Endodermal cell (in vitro differentiated cells): Measurements from ENCODE around the gene ZHX3. TPM values are rescaled to one million over a fixed set of nuclear protein-coding genes. Genes with fewer than 3 reads are reported as not detected.

Source experiments
- DNase-seq: peaks from one replicate; pipeline ENCODE4 v3.0.0-alpha.2; 2017
- H3K27ac ChIP-seq: 2 replicates; pipeline ENCODE4 v1.5.1; 2013; ENCODE audit warnings: mild to moderate bottlenecking, low read depth, low read length, moderate library complexity
- H3K27me3 ChIP-seq: 2 replicates; pipeline ENCODE4 v1.6.1; 2013; ENCODE audit warnings: mild to moderate bottlenecking, low read length, moderate library complexity; ENCODE audit not compliant: insufficient read depth, control insufficient read depth, poor library complexity, severe bottlenecking
- H3K36me3 ChIP-seq: 2 replicates; pipeline ENCODE4 v1.7.0; 2013; ENCODE audit warnings: mild to moderate bottlenecking, low read length, moderate library complexity; ENCODE audit not compliant: control insufficient read depth, insufficient read depth
- H3K4me1 ChIP-seq: one replicate; pipeline ENCODE4 v1.7.0; 2013; ENCODE audit warnings: low read length; ENCODE audit not compliant: control insufficient read depth, insufficient read depth
- H3K4me3 ChIP-seq: 2 replicates; pipeline ENCODE4 v1.5.1; 2013; ENCODE audit warnings: mild to moderate bottlenecking, low read length, moderate library complexity
- H3K9ac ChIP-seq: 2 replicates; pipeline ENCODE4 v1.6.1; 2013; ENCODE audit warnings: mild to moderate bottlenecking, low read length, moderate library complexity; ENCODE audit not compliant: poor library complexity, severe bottlenecking; ENCODE audit errors: extremely low read depth
- H3K9me3 ChIP-seq: 2 replicates; pipeline ENCODE4 v1.6.1; 2013; ENCODE audit warnings: mild to moderate bottlenecking, low read length, moderate library complexity; ENCODE audit not compliant: control insufficient read depth
- H3K27ac Mint-ChIP-seq: 2 replicates; pipeline ENCODE4 v1.8.0; 2020; ENCODE audit warnings: mixed read lengths
- H3K27me3 Mint-ChIP-seq: 2 replicates; pipeline ENCODE4 v1.8.0; 2021; ENCODE audit warnings: mild to moderate bottlenecking, mixed read lengths; ENCODE audit not compliant: insufficient read depth
- H3K36me3 Mint-ChIP-seq: 2 replicates; pipeline ENCODE4 v1.8.0; 2020; ENCODE audit warnings: low read depth, mixed read lengths
- H3K4me1 Mint-ChIP-seq: 2 replicates; pipeline ENCODE4 v1.8.0; 2020; ENCODE audit warnings: mixed read lengths
- H3K4me3 Mint-ChIP-seq: 2 replicates; pipeline ENCODE4 v1.8.0; 2020; ENCODE audit warnings: mild to moderate bottlenecking, moderate library complexity, mixed read lengths
- H3K9me3 Mint-ChIP-seq: 2 replicates; pipeline ENCODE4 v1.8.0; 2020; ENCODE audit warnings: mild to moderate bottlenecking, mixed read lengths
- WGBS, 2 experiments: methylation state at CpG; one replicate each; pipeline versions ENCODE4 v1.1.5 to v1.1.7; 2013; ENCODE audit warnings: missing lambda C conversion rate in 2 of 2, mixed read lengths in 1 of 2; ENCODE audit not compliant: insufficient coverage in 1 of 2, insufficient read length in 1 of 2; 5-methylcytosine and 5-hydroxymethylcytosine counted together
- total RNA-seq, 2 donors: library from RNA; stranded (reverse); fragmentation: NEBNext Ultra II Directional in 1 of 2; extraction: Animal tissue kit (Norgen Biotek cat#: 25700) in 1 of 2; gene quantifications; 2 replicates in 1 of 2; 3 replicates in 1 of 2; pipeline ENCODE4 v1.2.1, GENCODE V29; 2021
- TF ChIP-seq, protein P1 (sequence below): fragments of 200-600 bp; sonication (generic); conservative IDR thresholded peaks from 2 replicates; pipeline ENCODE4 v1.5.0; 2021; ENCODE audit warnings: antibody characterized with exemption, mild to moderate bottlenecking

Gene ZHX3
- total RNA-seq, 2 donors from 2014 or later: 5.4 to 5.5 TPM

DNA sequence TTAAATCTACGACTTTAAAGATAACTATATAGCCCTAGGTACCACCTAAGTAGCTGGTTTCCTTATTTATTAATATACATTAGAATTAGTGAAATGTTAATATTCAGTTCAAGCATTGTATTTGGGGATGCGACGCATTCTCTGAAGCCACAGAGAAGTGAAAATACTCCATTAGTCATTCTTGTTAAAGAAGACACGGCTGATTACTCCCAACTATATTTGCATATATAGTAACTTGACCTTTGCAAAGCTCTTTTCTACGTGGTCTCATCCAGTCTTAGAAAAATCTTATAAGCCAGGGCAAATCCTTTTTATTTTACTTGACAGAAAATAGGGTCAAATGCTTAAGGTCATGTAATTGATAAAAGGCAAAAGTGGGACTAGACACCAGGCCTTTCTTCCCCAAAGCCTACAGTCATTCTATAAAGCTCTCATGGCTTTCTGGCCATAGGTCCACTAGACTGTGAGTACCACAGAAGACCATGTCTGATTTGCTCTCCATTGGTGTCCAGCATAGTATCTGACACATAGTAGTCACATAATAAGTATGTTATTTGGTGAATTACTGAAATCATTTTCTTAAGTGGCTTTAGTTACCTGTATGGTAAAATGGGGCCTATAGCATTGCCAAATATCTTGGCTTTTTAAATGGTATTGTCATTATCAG, 11.3 kb downstream of the ZHX3 start:
- DNase-seq: no peak
- no peaks in the 10 kb centered on the region for H3K9me3 Mint-ChIP-seq
- TF ChIP-seq, protein P1, sequence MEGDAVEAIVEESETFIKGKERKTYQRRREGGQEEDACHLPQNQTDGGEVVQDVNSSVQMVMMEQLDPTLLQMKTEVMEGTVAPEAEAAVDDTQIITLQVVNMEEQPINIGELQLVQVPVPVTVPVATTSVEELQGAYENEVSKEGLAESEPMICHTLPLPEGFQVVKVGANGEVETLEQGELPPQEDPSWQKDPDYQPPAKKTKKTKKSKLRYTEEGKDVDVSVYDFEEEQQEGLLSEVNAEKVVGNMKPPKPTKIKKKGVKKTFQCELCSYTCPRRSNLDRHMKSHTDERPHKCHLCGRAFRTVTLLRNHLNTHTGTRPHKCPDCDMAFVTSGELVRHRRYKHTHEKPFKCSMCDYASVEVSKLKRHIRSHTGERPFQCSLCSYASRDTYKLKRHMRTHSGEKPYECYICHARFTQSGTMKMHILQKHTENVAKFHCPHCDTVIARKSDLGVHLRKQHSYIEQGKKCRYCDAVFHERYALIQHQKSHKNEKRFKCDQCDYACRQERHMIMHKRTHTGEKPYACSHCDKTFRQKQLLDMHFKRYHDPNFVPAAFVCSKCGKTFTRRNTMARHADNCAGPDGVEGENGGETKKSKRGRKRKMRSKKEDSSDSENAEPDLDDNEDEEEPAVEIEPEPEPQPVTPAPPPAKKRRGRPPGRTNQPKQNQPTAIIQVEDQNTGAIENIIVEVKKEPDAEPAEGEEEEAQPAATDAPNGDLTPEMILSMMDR: no peak
- Histone ChIP-seq H3K9ac (no peak overlapping the region), H3K27ac (no peak overlapping the region), H3K4me3 (no peak overlapping the region), H3K9me3 (no peaks in the 10 kb centered on the region), H3K27me3 (no peaks in the 10 kb centered on the region), H3K4me1 (no peaks in the 10 kb centered on the region), H3K36me3 (no peaks in the 10 kb centered on the region)
- H3K27ac Mint-ChIP-seq: no peak overlapping the region
- no peaks in the 10 kb centered on the region for H3K27me3 Mint-ChIP-seq
- WGBS, 2 experiments: 88 to 100% methylated on average over 3 to 4 of the region's 5 CpGs
- peaks cover 4% of the 10 kb centered on the region for H3K4me1 Mint-ChIP-seq
- no peaks in the 10 kb centered on the region for H3K36me3 Mint-ChIP-seq
- H3K4me3 Mint-ChIP-seq: no peak overlapping the region

DNA sequence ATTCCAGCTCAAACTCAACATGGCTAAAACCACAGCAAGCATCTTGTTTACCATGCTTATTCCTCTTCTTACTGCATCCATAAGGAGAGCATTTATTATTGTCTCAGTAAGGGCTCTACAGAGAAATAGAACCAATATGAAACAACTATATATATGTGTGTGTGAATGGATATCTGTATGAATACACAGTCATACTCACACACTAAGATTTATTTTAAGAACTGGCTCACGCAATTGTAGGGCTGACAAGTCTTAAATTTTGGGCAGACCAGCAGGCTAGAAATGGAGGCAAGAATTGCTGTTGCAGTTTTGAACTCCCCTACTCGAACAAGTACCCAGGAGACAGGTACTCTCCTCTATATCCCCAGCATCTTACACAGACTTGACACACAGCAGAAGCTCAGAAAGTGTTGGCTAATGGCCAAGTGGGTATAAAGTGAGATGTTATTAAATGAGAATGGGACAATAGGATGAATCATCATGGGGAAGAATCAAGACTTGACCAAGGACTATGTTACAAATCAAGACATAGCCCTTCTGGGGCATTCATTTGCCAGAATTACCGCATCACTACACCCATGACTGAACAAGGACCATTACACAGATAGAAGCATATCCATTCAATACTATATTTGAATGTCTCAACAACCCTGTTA, 13.0 kb downstream of the ZHX3 start:
- TF ChIP-seq, protein P1: no peak
- Histone ChIP-seq H3K27ac (no peak overlapping the region), H3K9me3 (no peaks in the 10 kb centered on the region), H3K36me3 (no peaks in the 10 kb centered on the region), H3K4me1 (no peaks in the 10 kb centered on the region), H3K27me3 (no peaks in the 10 kb centered on the region), H3K9ac (no peak overlapping the region), H3K4me3 (no peak overlapping the region)
- DNase-seq: no peak
- no peaks in the 10 kb centered on the region for H3K9me3 Mint-ChIP-seq
- WGBS, 2 experiments: 89% methylated on average over 3 of the region's 3 CpGs; no CpG with 5 or more reads in 1 of the 2 experiments
- no peak overlapping the region for H3K27ac Mint-ChIP-seq
- H3K36me3 Mint-ChIP-seq: no peaks in the 10 kb centered on the region
- H3K4me1 Mint-ChIP-seq: peaks cover 4% of the 10 kb centered on the region
- H3K27me3 Mint-ChIP-seq: no peaks in the 10 kb centered on the region
- H3K4me3 Mint-ChIP-seq: no peak overlapping the region

DNA sequence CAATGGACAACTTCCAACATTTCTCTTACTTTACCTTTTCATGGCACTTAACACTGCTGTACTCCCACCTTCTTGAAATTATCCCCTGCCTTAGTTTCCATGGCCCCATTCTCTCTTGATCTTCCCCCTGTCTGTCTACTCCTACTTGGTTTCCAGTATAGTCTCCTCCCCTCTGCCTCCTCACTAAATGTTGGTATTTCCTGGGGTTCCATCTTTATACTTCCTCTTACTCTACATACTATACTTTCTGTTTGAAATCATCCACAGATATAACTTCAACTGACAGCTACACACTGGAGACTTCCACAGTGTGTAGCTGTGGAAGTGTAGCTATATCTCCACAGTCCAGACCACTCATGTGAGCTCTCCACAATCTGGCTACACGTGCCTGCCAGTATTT, 13.5 kb downstream of the ZHX3 start:
- Histone ChIP-seq H3K9ac (no peak overlapping the region), H3K36me3 (no peaks in the 10 kb centered on the region), H3K4me3 (no peak overlapping the region), H3K27me3 (no peaks in the 10 kb centered on the region), H3K4me1 (no peaks in the 10 kb centered on the region), H3K27ac (no peak overlapping the region), H3K9me3 (no peaks in the 10 kb centered on the region)
- 84 to 100% methylated on average over 1 of the region's 1 CpG for WGBS, 2 experiments
- H3K9me3 Mint-ChIP-seq: no peaks in the 10 kb centered on the region
- no peaks in the 10 kb centered on the region for H3K36me3 Mint-ChIP-seq
- DNase-seq: no peak
- H3K4me3 Mint-ChIP-seq: no peak overlapping the region
- H3K4me1 Mint-ChIP-seq: peaks cover 4% of the 10 kb centered on the region
- TF ChIP-seq, protein P1: no peak
- H3K27me3 Mint-ChIP-seq: no peaks in the 10 kb centered on the region
- H3K27ac Mint-ChIP-seq: no peak overlapping the region
